Activated CD8-positive, alpha-beta memory T cell treated with anti-CD3 and anti-CD28 coated beads, Interleukin-2, amount 50 U/mL, for 1 hour (primary cell): ENCODE results near the gene SRM.
"Not testable (repeated sequence)": the region's sequence is repeated elsewhere in the genome, so short reads cannot be mapped to it uniquely, and the experiment has no call there.

Source experiments
- DNase-seq: peaks from one replicate; pipeline ENCODE4 v3.0.0-alpha.2; 2020; ENCODE audit errors: extremely low read depth

Gene SRM

DNA sequence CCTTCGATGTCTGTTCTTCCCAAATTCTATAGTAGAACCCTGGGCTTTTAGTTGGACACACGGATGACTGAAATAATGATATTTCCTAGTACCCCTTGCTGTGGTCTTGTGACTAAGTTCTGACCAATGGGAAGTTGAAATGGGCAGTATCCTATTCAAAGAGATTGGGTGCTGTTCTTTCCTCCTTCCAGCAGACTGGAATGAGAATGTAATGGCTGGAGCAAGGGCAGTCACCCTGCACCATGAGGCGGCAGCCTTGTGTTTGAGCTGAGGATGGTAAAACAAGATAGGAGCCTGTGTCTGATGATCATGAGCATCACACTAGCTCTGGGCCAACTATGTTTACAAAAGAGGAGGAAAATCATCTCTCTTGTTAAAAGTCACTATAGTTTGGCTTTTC lies 5.1 kb upstream of the SRM start:
- DNase-seq: no peak

DNA sequence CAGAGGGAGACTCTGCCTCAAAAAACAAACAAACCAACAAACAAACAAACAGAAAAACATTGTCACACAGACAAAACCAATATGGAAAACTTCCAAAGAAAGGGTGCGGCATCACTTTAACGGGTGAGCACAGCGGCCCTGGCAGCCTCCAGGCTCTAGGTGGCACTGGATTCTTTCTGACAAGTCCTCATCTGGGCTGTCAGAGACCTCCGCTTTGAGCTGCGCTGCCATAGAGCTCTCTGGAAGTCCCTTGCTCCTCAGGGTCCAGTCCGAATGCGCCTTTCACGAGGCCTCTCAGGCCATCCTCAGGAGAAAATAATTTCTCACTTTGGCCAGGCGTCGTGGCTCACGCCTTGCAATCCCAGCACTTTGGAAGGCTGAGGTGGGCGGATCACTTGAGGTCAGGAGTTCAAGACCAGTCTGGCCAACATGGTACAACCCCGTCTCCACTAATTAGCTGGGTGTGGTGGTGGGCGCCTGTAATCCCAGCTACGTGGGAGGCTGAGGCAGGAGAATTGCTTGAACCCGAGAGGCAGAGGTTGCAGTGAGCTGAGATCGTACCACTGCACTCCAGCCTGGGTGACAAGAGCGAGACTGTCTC lies 4.2 kb upstream of the SRM start:
- not testable (repeated sequence) for DNase-seq

DNA sequence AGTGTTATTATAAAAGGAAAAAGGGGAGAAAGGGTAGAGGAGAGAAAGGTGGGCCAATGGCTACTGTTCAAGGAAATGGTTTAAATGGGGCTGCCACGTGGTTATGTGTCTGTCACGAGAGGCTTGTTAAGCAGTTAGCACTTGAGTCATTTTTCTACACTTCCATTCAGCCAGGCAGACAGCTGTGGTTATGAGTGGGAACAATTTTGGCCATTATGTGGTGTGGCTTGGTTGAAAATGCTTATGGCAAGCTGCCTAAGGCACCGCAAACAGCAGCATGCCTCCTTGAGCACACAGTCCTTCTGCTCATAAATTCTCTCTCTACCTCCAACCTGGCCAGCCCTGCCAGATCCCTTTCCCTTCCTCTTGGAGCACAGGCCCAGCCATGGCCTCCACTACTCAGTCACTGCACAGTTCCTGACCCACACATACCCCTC lies 3.2 kb upstream of the SRM start:
- no peak for DNase-seq

DNA sequence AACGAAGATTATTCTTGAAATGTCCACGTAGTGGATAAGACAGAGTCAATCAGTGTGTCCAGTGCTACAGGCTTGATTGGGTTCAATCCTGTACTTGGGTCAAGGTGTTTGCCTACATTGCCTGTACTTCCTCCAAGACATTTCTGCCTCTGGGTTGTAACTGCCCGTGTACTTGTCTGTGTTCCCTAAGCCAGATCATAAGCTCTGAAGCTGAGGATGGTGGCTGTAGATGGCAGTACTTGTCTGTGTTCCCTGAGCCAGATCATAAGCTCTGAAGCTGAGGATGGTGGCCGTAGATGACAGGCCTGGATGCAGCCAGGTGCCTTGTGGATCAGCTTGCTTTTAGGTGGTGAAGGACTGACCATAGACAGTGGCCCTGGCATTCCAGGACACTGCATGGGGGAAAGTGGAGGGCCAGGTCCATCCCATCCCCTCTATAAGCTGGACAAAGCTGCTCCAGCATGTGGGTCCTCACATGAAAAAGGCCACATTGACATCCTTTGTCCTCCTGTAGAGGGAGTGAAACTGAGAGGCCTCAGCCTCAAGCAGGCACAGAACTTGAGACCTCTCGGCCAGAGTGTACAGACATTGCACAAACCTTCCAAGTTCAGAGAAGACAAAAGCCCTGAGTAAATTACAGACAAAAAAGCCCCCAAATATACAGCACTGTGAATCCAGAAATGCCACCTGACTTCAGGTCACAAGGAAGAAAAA lies 2.0 kb upstream of the SRM start:
- DNase-seq: no peak

DNA sequence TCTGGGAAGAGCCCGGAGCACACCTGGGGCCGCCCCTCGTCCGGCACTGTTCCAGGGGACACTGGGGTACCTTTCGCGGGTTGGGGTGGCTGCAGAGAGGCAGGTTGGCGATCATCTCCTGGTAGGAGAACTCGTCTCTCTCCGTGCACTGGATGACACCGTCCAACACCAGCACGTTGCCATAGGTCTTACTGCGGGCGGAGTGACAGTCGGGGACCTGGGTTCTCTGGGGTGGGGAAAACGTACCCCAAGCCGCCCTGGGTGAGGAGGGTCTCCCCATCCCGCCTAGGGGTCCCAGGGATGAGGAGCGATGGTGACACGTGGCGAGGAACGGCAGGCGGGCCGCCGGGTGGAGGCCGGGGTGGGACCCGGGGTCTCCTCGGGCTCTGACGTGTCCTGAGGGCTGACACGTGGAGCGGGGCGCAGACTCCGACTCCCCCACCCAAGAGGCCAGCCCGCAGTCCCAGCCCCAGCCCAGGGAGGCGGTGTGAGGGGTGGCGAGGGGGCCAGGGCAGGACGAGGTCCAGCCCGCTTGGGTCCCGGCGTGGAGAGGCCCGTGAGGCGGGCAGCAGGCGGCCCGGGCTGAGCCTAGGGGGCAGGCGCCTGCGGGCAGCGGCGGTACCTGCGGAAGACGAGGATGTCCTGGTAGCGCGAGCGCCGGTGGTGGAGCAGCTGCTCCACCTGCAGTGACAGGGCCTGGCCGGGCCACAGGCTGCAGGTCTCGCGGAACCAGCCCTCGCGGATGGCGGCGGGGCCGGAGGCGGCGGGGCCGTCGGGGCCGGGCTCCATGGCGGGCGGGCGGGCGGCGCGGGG lies 457 bp downstream of the SRM start:
- DNase-seq: no peak

DNA sequence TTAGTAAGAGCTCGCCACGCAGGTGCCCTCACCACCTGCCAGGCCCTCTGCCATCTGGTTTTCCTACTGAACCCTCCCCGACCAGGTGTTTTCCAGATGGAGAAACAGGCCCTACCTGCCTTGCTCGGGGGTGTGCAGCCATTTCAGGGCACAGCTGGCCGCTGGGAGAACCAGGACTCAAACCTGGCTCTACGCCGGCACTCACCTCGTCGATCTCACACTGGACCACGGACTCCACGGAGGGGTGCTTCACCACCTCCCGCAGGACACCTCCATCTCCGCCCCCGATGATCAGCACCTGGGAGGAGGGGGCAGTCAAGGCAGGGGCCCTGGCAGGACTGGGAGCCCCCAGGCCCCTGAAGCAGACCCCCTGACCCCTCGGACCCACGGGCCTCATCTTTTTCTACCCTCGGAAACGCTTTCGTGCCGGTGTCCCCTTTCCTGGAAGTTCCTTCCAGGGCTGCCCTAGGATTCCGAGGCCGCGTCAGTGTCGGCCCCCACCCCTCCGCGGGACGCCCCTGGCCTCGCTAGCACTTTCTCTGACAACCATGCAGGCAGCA lies 1.1 kb downstream of the SRM start:
- no peak for DNase-seq

DNA sequence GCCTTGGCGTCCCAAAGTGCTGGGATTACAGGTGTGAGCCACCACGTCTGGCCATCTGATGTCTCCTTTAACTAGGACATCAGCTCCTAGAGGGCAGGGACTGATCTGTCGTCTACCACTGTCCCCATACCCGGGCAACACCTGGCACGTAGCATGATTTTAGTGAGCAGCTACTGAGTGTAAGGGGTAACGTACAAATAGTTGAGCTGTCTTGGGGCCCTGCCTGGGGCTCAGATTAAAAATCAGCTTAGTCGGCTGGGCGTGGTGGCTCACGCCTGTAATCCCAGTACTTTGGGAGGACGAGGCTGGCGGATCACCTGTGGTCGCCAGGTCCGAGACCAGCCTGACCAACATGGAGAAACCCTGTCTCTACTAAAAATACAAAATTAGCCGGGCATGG lies 1.8 kb downstream of the SRM start:
- DNase-seq: no peak

DNA sequence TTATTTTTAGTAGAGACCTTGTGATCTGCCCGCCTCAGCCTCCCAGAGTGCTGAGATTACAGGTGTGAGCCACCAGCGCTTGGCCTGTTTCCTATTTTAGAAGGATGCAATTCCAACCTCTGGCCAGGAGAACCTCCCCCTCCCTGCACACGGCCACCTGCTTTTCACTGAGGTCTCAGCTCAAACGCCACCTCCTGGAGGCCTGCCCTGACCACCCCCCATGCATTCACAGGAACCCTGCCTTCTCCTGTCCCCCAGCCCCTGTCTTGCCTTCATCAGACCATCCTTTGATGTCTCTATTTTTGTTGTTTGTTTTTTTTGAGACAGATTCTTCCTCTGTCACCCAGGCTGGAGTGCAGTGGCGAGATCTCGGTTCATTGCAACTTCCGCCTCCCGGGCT lies 2.3 kb downstream of the SRM start:
- no peak for DNase-seq

DNA sequence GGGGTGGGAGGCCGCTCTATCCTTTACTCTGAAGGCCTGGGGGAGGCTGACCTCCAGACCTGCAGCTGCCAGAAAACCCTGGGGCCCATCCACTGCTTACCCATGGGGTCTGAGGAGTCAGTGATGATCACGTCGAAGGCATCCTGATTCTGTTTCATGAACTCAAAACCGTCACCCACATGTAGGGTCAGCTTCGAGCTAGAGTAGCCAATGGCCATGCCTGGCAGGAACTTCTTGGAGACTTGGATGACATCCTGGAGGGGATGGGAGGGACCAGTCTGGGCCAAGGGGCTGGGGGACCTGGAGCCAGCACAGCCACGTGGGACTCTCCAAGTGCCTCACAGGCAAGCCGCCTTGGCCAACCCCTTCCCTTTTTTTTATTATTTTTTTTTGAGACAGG lies 3.3 kb downstream of the SRM start:
- no peak for DNase-seq

DNA sequence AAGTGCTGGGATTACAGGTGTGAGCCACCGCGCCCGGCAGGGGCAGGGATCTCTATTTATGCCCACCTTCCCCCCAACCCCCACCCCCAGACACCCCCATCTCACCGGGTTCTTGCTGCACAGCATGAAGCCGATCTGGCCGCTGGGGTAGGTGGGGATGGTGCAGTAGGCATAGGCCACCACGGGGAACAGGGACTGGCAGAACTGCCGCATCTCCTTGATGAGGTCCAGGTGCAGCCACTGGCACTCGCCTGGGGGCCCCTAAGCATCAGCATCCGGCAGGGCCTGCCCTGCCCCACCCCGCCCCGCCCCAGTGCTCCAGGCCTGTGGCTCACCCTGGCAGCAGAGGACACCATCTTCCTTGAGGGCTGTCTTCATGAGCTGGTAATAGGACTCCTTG lies 4.1 kb downstream of the SRM start:
- DNase-seq: no peak

DNA sequence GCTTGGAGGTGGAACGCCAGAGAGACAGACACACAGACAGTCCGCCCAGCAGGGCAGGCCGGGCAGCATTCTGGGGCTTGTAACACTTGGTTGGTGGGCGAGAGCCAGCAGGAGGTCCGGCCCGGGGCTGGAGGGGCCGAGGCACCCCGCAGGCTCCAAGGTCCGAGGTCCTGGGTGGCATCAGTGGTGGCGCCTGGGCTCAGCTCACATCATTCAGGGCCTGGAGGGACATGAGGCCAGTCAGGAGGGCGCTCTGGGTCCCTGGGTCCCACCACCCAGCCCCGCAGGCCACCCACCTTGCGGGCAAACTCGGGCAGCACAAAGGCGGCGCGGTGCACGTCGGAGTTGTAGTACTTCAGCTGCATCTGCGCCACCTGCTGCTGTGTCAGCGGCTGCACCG lies 5.2 kb downstream of the SRM start:
- no peak for DNase-seq

DNA sequence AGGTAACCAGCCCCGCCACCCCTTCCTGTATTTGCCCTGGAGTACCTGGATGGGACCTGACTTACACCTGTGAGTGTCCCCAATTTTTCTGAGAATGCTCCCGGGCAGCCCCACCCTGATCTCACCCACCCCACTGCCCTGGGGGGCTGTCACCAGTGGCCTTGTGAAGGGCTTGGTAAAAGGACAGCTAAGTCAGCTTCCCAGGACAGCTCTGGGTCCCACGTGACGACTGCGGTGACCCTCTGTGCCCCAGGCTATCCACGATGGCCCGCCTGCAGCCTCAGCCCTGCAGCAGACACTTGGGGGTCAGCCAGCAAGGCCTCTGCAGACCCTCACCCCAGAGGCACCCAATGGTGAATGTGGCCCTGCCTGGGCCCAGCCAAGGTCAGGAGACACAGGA lies 5.6 kb downstream of the SRM start:
- DNase-seq: no peak

DNA sequence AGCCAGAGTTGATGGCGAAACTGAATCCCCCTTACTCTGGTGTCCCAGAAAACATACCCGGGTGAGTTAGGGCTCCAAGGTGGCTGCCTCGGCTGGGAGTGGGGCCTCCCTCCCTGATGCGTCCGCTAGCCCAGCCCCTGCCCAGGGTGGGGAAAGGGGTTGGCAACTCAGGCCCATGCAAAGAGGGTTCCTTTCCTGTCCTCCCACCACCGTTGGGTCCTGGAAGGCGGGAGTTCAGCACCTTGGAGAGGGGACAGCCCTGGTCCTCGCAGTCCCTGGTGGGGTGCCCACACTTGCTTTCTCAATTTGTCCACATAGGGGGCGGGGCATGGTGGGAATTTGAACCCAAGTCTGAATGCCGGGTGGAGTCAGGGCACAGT lies 6.1 kb downstream of the SRM start:
- no peak for DNase-seq

DNA sequence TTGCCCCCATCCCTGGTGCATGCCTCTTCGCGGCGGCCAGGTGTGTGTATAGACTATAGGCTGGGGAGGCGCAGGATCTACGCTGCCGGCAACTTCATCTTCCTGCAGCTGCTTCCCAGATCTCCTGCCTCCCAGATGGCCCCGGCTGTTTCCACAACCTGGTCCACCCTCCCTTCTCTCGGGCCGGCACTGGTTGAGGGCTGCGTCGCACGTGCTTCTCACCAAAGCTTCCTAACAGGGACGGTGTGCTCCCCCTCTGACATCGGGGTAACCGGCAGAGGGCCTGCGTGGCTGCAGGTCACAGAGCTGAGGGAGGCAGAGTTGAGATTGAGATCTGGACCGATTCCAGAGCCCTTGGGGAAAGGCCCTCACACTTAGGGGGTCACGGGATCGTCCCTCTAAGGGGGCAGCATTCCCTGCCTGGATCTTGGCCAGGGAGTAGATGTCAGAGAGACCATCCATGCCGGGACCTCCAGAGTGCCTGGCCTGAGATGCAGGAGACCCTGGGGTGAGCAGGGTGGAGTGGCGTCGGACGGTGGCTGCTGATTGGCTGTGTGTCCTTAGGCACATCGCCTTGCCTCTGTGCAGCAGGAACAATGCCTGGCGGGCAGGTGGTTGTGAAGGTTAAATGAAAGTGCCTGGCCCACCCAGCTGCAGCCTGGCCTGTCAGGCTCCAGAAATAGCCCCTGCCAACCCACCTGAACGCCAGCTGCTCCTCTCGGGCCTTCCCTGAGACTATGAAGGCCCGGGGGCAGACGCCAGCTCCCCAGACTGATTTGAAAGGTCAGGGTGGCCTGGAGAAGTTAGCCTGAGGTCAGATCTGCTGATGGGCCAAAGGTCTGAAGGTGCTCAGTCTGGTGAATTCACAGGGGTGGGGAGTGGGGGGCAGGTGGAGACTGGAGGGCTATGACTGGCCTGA lies 6.7 kb downstream of the SRM start:
- DNase-seq: no peak

DNA sequence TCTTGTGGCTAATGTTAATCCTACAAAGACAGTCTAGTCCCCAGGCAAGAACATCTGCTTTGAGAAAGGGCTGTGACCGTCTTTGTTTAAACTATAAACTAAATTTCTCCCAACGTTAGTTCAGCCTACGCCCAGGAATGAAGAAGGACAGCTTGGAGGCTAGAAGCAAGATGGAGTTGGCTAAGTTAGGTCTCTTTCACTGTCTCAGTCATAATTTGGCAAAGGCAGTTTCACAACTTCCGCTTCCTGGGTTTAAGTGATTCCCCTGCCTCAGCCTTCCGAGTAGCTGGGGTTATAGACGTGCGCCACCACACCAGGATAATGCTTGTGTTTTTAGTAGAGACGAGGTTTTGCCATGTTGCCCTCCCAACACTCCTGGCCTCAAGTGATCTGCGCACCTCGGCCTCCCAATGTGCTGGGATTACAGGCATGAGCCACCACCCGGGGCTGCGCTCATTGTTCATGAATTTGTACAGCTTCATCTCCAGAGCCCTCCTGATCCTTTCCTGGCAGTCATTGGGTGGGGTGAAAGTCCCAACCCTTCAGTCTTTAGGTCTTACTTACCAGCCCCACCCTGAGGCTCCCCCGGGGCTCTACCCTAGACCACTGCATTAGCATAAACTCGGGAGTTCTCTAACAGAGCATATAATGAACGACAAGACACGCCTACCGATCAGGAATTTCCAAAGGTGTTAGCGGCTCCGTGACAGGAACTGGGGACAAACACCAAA lies 7.9 kb downstream of the SRM start:
- DNase-seq: no peak

DNA sequence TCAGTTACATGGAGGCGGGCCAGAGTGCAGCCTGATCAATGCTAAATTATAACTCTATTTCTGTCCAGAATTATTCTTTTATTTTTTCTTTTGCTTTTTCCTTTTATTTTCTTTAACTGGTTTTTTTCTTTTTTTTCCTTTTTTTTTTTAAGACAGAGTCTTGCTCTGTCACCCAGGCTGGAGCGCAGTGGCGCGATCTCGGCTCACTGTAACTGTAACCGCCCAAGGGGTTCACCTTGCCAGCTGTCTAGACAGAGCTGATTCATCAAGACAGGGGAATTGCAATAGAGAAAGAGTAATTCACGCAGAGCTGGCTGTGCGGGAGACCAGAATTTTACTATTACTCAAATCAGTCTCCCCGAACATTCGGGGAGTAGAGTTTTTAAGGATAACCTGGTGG lies 8.7 kb downstream of the SRM start:
- not testable (repeated sequence) for DNase-seq

DNA sequence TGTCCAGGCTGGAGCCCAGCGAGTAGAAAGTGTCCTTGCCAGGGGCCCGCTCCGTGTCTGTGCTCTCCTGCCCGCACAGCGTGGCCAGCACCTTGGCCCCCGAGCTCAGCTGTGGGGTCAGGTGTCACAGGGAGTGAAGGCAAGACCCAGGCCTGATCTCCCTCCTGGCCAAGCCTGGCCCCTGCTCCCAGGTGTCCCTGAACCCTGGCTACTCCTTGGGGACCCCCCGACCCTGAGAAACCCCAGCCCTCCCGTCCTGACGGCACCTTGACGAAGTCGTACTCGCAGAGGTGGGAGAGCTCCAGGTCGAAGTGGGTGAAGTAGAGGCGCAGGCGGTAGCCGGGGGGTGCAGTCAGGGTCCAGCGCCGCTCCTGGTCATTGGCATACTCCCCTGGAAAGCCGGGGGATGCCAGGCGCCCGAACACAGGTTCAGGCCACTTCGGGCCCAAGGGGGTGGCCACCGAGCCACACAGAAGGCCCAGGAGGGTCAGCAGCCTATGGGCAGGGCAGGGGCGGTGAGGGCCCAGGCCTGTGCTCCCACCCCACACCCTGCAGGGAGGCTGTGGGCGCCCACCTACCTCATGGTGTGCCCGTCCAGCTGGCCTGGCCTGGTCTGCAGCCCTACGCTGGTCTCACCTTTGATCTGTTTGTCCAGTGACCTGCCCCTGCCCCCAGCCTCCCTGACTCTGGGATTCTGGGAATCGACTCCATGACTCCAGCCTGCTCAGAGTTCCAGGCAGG lies 13.0 kb downstream of the SRM start, which contains the start of gene MASP2:
MASP2 (minus strand) TSS at position 615 of the 741 bp plus-strand sequence; CDS start at position 583, 32 bp downstream.
- DNase-seq: no peak

DNA sequence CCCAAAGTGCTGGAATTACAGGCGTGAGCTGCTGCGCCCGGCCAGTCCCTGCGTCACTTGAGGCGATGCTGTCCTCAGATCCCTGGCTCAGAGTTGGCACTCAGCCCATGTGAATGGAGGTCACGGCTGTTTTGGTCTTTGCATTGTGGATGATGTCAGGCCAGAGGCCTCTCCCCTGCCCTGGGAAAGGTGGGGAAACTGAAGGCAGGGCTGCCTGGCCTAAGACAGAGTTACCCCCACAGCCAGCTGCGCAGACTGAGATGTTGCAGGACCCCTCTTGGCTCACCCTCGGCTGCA lies 13.6 kb downstream of the SRM start:
- no peak for DNase-seq

DNA sequence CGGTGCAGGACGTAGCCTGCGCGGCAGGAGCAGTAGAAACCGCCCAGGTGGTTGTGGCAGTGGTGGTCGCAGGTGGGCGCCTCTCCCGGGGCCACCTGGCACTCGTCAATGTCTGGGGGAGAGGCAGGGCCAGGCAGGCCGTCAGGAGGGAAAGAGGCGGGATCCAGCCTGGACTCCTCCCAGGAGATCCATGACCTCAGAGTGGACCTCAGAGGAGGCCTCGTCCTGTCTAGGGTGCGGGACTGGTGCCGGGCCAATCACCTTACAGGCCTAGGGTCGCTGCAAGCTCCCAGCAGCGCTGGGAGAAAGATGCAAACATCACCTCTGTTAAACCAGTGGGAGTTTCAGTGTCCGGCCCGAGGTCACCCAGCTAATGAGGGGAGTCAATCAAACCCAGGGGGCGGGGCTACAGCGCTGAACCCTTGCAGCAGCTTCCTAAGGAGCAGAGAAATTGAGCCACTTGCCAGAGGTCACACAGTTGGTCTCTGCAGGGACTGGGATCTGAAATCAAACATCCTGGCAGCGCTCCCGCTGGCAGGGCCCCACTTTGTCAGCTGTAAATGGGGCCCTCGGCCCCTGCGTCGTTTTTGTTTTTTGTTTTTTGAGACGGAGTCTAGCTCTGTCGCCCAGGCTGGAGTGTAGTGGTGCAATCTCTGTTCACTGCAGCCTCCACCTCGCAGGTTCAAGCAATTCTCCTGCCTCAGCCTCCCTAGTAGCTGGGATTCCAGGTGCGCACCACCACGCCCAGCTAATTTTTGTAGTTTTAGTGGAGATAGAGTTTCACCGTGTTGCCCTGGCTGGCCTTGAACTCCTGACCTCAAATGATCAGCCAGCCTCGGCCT lies 14.2 kb downstream of the SRM start:
- DNase-seq: no peak
